Peyer's patch (tissue), 4 donors: ENCODE results near the gene NMRK1. TPM values are rescaled to one million over a fixed set of nuclear protein-coding genes. Genes with fewer than 3 reads are reported as not detected.

Experiments used
- DNase-seq, 3 donors: peaks; one replicate each; pipeline ENCODE4 v3.0.0-alpha.2; 2017 to 2019
- H3K27ac ChIP-seq, 4 donors: fragments of 200-600 bp; sonication (generic); one replicate each; pipeline ENCODE4 v1.5.1; 2016 to 2019
- H3K27me3 ChIP-seq, 2 donors: fragments of 200-600 bp; sonication (generic); one replicate each; pipeline ENCODE4 v1.5.1; 2019
- H3K36me3 ChIP-seq, 3 donors: fragments of 200-600 bp; sonication (generic); one replicate each; pipeline ENCODE4 v1.5.1; 2016 to 2019
- H3K4me1 ChIP-seq, 4 donors: fragments of 200-600 bp; sonication (generic); one replicate each; pipeline ENCODE4 v1.5.1; 2016 to 2019
- H3K4me3 ChIP-seq, 4 donors: fragments of 200-600 bp; sonication (generic); 1 replicate in 3 of 4; 2 replicates in 1 of 4; pipeline ENCODE4 v1.5.1; 2016 to 2019; ENCODE audit warnings: mild to moderate bottlenecking in 1 of 4
- H3K9me3 ChIP-seq, 4 donors: fragments of 200-600 bp; sonication (generic); one replicate each; pipeline ENCODE4 v1.5.1; 2016 to 2019; ENCODE audit warnings: mild to moderate bottlenecking in 1 of 4
- POLR2A ChIP-seq, 2 donors: fragments of 450-650 bp; IDR thresholded peaks; one replicate each; pipeline ENCODE4 v1.5.1; 2017; ENCODE audit warnings: antibody characterized with exemption in 2 of 2, mild to moderate bottlenecking in 2 of 2, moderate library complexity in 2 of 2
- total RNA-seq, 4 donors: library from RNA; depleted of rRNA; stranded (reverse); fragments of >200 nt; gene quantifications; one replicate each; pipeline ENCODE4 v1.1.0, GENCODE V29; 2016
- TF ChIP-seq, protein P1 (sequence below), 6 experiments: fragments of 450-650 bp in 4 of 6; fragments of 200-600 bp in 2 of 6; sonication (generic) in 1 of 6; IDR thresholded peaks; one replicate each; pipeline ENCODE4 v1.5.1; 2017 to 2019; ENCODE audit warnings: antibody characterized with exemption in 6 of 6, mild to moderate bottlenecking in 3 of 6, moderate library complexity in 1 of 6

NMRK1 gene
- total RNA-seq, 4 donors from 2014 or later: 14.9 to 36.8 (median 26.5) TPM

DNA sequence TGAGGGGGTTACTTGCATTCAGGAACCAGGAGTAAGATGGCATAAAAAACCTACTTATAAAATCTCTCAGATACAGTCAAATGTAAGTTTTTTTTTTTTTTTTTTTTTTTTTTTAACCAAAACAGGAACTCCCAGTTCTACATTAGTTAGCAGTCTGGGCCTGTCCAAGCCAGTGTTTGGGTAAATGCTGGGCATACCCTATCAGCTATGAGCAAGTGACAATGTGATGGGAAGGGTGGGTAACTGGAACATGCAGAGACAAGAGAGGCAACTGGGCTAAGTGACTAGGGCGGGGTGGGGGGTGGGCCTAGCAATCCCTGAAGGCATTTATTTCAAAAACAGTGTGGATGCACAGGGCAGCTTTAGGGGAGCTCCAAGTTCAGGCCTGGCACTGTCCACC is 2.3 kb downstream of the NMRK1 start:
- Histone ChIP-seq H3K27me3 (no peaks in the 10 kb centered on the region), H3K9me3 (no peaks in the 10 kb centered on the region), H3K4me3 (peak overlapping the region in 1 of 4 donors; percentile 83), H3K27ac (no peak overlapping the region), H3K4me1 (peaks cover 0 to 30% (median 4%) of the 10 kb centered on the region in 4 donors), H3K36me3 (peaks cover 0 to 18% (median 0%) of the 10 kb centered on the region in 3 donors)
- TF ChIP-seq, protein P1, sequence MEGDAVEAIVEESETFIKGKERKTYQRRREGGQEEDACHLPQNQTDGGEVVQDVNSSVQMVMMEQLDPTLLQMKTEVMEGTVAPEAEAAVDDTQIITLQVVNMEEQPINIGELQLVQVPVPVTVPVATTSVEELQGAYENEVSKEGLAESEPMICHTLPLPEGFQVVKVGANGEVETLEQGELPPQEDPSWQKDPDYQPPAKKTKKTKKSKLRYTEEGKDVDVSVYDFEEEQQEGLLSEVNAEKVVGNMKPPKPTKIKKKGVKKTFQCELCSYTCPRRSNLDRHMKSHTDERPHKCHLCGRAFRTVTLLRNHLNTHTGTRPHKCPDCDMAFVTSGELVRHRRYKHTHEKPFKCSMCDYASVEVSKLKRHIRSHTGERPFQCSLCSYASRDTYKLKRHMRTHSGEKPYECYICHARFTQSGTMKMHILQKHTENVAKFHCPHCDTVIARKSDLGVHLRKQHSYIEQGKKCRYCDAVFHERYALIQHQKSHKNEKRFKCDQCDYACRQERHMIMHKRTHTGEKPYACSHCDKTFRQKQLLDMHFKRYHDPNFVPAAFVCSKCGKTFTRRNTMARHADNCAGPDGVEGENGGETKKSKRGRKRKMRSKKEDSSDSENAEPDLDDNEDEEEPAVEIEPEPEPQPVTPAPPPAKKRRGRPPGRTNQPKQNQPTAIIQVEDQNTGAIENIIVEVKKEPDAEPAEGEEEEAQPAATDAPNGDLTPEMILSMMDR (IDR thresholded peaks at IDR 0.05): no peak
- no peak for TF ChIP-seq POLR2A (IDR thresholded peaks at IDR 0.05)
- no peak for DNase-seq

DNA sequence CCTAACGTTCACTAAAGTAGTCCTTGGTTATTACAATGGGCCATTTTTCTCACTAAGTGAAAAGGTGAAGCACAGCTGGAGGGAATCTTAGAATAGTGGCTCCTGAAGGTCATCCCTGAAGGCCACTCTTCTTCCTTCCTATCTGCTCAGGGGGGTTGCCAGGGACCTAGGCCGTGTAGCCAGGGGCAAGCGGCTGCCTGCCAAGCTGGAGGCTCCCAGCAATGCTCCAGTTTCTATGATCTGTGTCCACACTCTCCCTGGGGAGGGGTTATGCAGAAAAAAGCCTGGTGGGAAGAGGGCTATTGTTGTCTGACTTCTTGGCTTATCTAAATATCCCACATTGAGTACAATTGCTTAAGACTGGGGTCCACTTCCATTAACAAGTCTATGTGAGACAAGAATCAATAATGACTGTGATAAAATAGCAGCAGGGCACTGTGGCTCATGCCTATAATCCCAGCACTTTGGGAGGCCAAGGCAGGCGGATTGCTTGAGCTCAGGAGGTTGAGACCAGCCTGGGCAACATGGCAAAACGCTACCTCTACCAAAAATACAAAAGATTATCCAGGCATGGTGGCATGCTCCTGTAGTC is 3.8 kb downstream of the NMRK1 start:
- peaks cover 0 to 19% (median 2%) of the 10 kb centered on the region in 4 donors for H3K4me1 ChIP-seq
- no peaks in the 10 kb centered on the region for H3K9me3 ChIP-seq
- H3K4me3 ChIP-seq: no peak overlapping the region
- no peak for DNase-seq
- TF ChIP-seq, protein P1 (IDR thresholded peaks at IDR 0.05): no peak
- no peak for TF ChIP-seq POLR2A (IDR thresholded peaks at IDR 0.05)
- peaks cover 0 to 22% (median 0%) of the 10 kb centered on the region in 3 donors for H3K36me3 ChIP-seq
- no peaks in the 10 kb centered on the region for H3K27me3 ChIP-seq
- H3K27ac ChIP-seq: no peak overlapping the region

DNA sequence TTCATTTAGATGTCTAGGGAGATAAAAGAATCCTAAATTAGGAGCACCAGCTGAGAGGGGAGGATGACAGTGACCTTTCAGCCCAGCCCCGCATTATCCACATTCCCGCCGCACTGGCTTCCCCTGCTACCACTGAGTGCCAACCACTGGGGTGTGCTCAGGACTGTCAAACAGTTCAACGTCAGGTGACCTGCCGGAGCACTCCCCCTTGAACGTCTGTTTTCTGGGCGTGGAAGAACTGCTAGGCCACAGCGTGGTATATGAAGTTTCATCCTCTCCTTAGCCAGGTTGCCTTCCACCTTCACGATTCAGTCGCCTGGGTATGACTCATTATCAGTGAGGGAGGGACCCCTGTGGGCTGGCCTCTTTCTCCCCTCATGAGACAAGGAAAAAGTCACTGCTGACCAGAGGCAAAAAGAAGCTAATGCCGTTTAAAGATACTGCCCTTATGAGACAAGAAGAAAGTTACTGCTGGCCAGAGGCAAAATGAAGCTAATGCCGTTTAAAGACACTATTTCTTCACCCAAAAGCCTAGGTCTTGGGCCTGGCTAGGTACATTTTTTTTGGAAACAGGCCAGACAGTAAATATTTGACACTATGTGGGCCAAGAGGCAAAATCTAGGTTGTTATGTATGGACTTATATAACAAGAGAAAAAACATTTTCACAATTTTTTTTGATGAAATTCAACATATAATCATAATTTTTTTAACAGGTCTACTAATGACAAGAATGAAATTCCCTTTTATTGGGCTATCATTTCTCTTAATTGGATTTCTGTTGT is 4.6 kb downstream of the NMRK1 start:
- Histone ChIP-seq H3K27me3 (no peaks in the 10 kb centered on the region), H3K27ac (peak overlapping the region in 1 of 4 donors; percentile 11), H3K4me1 (peaks cover 0 to 19% (median 2%) of the 10 kb centered on the region in 4 donors), H3K4me3 (no peak overlapping the region), H3K9me3 (no peaks in the 10 kb centered on the region), H3K36me3 (peaks cover 0 to 22% (median 0%) of the 10 kb centered on the region in 3 donors)
- TF ChIP-seq, protein P1 (IDR thresholded peaks at IDR 0.05): peak in 2 of 6 experiments; percentile 22 to 38
- TF ChIP-seq POLR2A (IDR thresholded peaks at IDR 0.05): no peak
- DNase-seq: peak in 2 of 3 donors; percentile 64 to 72

DNA sequence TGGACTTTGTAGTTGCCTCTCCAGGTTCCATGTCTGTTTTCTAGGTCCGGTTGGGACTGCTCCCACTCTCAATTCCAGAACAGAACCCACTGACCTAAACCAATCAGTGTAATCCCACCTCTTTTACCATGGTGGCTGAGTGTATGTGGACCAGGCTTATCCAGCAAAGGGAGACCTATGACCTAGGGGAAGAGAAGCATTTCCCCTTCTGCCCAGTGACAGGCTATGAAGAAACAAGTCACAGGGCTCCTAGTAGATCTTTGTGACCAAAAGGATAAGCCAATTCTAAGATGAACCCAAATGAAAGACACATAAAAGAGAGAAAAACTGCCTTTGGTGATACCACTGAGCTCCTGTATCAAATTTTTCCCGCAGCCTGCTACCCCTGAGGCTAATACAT is 6.3 kb downstream of the NMRK1 start:
- DNase-seq: no peak
- peaks cover 0 to 22% (median 0%) of the 10 kb centered on the region in 3 donors for H3K36me3 ChIP-seq
- H3K4me1 ChIP-seq: peaks cover 0 to 19% (median 2%) of the 10 kb centered on the region in 4 donors
- H3K9me3 ChIP-seq: no peaks in the 10 kb centered on the region
- no peaks in the 10 kb centered on the region for H3K27me3 ChIP-seq
- H3K4me3 ChIP-seq: no peak overlapping the region
- no peak for TF ChIP-seq POLR2A (IDR thresholded peaks at IDR 0.05)
- TF ChIP-seq, protein P1 (IDR thresholded peaks at IDR 0.05): no peak
- no peak overlapping the region for H3K27ac ChIP-seq

DNA sequence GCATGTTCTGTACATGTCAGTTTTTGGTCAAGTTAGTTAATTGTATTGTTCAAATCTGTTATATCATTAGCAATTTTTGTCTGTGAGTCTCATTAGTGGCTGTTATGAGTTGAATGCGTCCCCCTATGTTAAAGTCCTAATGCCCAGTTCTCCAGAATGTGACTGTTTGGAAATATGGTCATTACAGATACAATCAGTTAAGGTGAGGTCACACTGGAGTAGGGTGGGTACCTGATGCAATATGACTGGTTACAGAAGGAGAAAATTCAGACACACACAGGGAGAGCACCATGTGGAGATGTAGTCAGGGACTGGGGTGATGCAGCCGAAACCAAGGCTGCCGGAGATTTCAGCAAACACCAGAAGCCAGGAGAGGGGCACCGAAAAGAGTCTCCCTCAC is 15.1 kb downstream of the NMRK1 start:
- Histone ChIP-seq H3K4me1 (no peaks in the 10 kb centered on the region), H3K27ac (no peak overlapping the region), H3K4me3 (no peak overlapping the region), H3K9me3 (no peaks in the 10 kb centered on the region), H3K36me3 (no peaks in the 10 kb centered on the region), H3K27me3 (no peaks in the 10 kb centered on the region)
- DNase-seq: no peak
- no peak for TF ChIP-seq POLR2A (IDR thresholded peaks at IDR 0.05)
- TF ChIP-seq, protein P1 (IDR thresholded peaks at IDR 0.05): no peak
